Measurements from ENCODE around the gene NDUFB8.
A peak's percentile ranks its signal among the peaks of the same experiment; 100 is the strongest.

Gene NDUFB8

GRCh38 chr10:100524206-100524605, 5.5 kb downstream of the NDUFB8 start:
- DNase-seq (ENCODE audit: insufficient read length, low spot score) = no peak
- TF ChIP-seq, protein P1, sequence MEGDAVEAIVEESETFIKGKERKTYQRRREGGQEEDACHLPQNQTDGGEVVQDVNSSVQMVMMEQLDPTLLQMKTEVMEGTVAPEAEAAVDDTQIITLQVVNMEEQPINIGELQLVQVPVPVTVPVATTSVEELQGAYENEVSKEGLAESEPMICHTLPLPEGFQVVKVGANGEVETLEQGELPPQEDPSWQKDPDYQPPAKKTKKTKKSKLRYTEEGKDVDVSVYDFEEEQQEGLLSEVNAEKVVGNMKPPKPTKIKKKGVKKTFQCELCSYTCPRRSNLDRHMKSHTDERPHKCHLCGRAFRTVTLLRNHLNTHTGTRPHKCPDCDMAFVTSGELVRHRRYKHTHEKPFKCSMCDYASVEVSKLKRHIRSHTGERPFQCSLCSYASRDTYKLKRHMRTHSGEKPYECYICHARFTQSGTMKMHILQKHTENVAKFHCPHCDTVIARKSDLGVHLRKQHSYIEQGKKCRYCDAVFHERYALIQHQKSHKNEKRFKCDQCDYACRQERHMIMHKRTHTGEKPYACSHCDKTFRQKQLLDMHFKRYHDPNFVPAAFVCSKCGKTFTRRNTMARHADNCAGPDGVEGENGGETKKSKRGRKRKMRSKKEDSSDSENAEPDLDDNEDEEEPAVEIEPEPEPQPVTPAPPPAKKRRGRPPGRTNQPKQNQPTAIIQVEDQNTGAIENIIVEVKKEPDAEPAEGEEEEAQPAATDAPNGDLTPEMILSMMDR (IDR thresholded peaks at IDR 0.05; ENCODE audit: insufficient read depth, missing control alignments) = no peak
- FAIRE-seq = no peak

DNA sequence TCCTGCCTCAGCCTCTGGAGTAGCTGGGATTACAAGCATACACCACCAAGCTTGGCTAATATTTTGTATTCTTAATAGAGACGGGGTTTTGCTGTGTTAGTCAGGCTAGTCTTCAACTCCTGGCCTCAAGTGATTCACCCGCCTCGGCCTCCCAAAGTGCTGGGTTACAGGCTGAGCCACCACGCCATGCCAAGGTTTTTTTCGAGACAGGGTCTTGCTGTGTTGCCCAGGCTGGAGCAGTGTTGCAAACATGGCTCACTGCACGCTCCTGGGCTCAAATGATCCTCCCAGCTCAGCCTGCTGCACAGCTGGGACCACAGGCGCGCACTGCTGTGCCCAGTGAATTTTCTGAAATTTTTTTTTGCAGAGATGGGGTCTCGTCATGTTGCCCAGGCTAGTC, 6.7 kb downstream of the NDUFB8 start:
- FAIRE-seq (no peak), DNase-seq (ENCODE audit: insufficient read length, low spot score) (no peak)
- TF ChIP-seq, protein P1 (IDR thresholded peaks at IDR 0.05; ENCODE audit: insufficient read depth, missing control alignments) = no peak

- DNase-seq (ENCODE audit: insufficient read length, low spot score) = no peak
- no peak for FAIRE-seq
- TF ChIP-seq, protein P1 (IDR thresholded peaks at IDR 0.05; ENCODE audit: insufficient read depth, missing control alignments) = no peak
Measured at GRCh38 chr10:100522107-100522801, 7.4 kb downstream of the NDUFB8 start.

GRCh38 chr10:100520811-100521210, 8.9 kb downstream of the NDUFB8 start:
- DNase-seq (ENCODE audit: insufficient read length, low spot score) (no peak), FAIRE-seq (no peak)
- TF ChIP-seq, protein P1 (IDR thresholded peaks at IDR 0.05; ENCODE audit: insufficient read depth, missing control alignments) = no peak

DNA sequence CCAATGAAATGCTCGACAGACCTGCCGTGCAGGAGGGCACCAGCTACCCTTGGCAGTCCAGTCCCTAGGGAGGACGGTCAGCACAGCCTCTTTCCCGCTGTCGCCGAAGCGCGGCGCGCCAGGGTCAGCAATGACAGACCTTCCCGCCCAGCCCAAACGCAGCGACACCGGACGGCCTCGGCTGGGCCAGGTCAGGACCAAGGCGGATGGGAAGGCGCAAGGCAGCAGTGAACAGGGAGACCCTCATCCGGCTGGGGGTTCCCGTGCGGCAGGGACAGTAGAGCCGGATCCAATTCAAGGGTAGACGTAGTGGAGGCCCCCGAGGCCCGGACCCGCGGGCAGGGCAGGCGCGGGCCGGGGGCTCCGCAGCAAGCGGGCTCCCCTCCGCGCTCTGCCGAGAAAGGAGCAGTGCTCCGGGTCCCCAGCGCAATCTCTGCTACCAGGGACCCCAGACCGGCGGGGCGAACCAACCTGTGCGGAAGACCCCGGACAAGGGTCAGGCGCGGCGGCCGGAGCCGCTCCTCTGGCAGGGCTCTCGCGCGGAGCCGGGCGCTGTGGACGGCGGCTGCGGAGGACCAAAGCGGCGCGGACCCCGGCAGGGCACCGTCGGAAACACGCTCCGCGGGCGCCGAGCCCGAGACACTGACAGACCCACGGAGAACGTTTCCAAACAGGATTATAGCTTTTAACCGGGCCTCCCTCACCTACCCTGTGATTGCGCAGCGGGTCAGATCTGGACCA, 10.2 kb downstream of the NDUFB8 start, which contains the start of gene SEC31B:
Gene SEC31B, minus strand, starts transcription at position 551 of the 741 bp plus-strand sequence. CDS start 2,909 bp downstream, outside the sequence.
- TF ChIP-seq, protein P1 (IDR thresholded peaks at IDR 0.05; ENCODE audit: insufficient read depth, missing control alignments) = no peak
- no peak for FAIRE-seq
- no peak for DNase-seq (ENCODE audit: insufficient read length, low spot score)

DNA sequence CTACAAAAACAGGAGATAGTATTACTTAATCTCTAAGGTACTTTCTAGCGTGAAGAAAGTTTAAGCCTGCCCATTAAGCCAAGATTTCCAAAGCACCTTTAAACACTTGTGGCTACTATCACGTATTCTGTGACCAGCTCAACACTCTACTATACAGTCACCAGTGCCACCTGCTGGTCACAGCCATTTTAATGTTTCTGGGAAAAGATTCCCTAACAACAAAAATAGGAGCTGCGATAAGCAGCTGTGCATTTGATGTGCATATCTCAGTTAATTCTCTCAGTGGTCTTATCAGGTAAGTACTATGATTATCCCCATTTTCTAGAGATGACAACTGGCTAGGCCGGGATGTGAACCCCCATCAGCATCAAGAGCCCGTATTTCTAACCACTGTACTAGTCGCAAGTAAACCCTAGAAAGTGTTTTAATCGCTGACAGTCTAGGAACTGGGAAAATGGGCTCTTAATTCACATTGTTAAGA, 10.9 kb downstream of the NDUFB8 start:
- DNase-seq (ENCODE audit: insufficient read length, low spot score) = peak; percentile 51
- peak; percentile 85 for FAIRE-seq

More for the DNA sequence above, 10.9 kb downstream of the NDUFB8 start:
- TF ChIP-seq, protein P1 (IDR thresholded peaks at IDR 0.05; ENCODE audit: insufficient read depth, missing control alignments) = peak; percentile 84
